Right lobe of liver (tissue), 6 donors: ENCODE data around the gene PDZK1. TPM values are rescaled to one million over a fixed set of nuclear protein-coding genes. Genes with fewer than 3 reads are reported as not detected.
"Not testable (repeated sequence)": the region's sequence is repeated elsewhere in the genome, so short reads cannot be mapped to it uniquely, and the experiment has no call there.

ENCODE experiments used
- ATAC-seq, 4 donors: fragments of 200-7000 bp; cut with Tn5 transposase; one replicate each; pipeline ENCODE4 v1.9.1; 2020; ENCODE audit warnings: mild to moderate bottlenecking in 4 of 4, moderate library complexity in 4 of 4
- DNase-seq, 3 donors: peaks; one replicate each; pipeline ENCODE4 v3.0.0-alpha.2; 2020
- H3K27ac ChIP-seq, 3 donors: fragments of 200-600 bp; one replicate each; pipeline ENCODE4 v1.8.0; 2022
- H3K27me3 ChIP-seq, 2 donors: fragments of 200-600 bp; one replicate each; pipeline ENCODE4 v1.8.0; 2022
- H3K36me3 ChIP-seq, 4 donors: fragments of 200-600 bp; sonication (generic) in 1 of 4; one replicate each; pipeline versions ENCODE4 v1.5.1 to v1.8.0; 2017 to 2022; ENCODE audit warnings: control low read depth in 1 of 4
- H3K4me1 ChIP-seq, 4 donors: fragments of 200-600 bp; sonication (generic) in 1 of 4; one replicate each; pipeline versions ENCODE4 v1.5.1 to v1.8.0; 2017 to 2022; ENCODE audit warnings: control low read depth in 1 of 4
- H3K4me3 ChIP-seq, 3 donors: fragments of 200-600 bp; one replicate each; pipeline ENCODE4 v1.8.0; 2022
- H3K9me3 ChIP-seq, 4 donors: fragments of 200-600 bp; sonication (generic) in 1 of 4; one replicate each; pipeline versions ENCODE4 v1.5.1 to v1.8.0; 2017 to 2022; ENCODE audit warnings: control low read depth in 1 of 4
- CTCF ChIP-seq, 4 donors: fragments of 200-600 bp in 3 of 4; fragments of 450-650 bp in 1 of 4; IDR thresholded peaks; one replicate each; pipeline versions ENCODE4 v1.5.1 to v1.8.0; 2016 to 2022; ENCODE audit warnings: antibody characterized with exemption in 4 of 4, mild to moderate bottlenecking in 2 of 4
- POLR2A ChIP-seq: fragments of 450-650 bp; IDR thresholded peaks from one replicate; pipeline ENCODE4 v1.6.1; 2017; ENCODE audit warnings: antibody characterized with exemption, mild to moderate bottlenecking
- WGBS: methylation state at CpG from one replicate; pipeline ENCODE4 v1.1.6; 2018; ENCODE audit warnings: low coverage, low lambda C conversion rate; ENCODE audit not compliant: insufficient coverage; ENCODE audit errors: missing lambda C conversion rate; 5-methylcytosine and 5-hydroxymethylcytosine counted together
- intact Hi-C, 2 donors: fragments of 100-400 bp; cut with DNase I; formaldehyde crosslinking; loops; one replicate each; pipeline versions ENCODE4 v1.11.2 to v1.14.1; 2022
- total RNA-seq, 6 experiments: library from RNA; depleted of rRNA in 2 of 6; stranded (reverse); fragments of >200 nt in 2 of 6; fragmentation: NEBNext Ultra II Directional in 3 of 6; extraction: Animal tissue kit (Norgen Biotek cat#: 25700) in 3 of 6; gene quantifications; one replicate each; pipeline versions ENCODE4 v1.1.0 to v1.2.4, GENCODE V29; 2016 to 2023
- donor health status: DM: no; HTN: yes; CAD: no.
- donor health status: DM: no; HTN: no; CAD: no.
- donor health status: DM: no; HTN: no; CAD: no.
- donor health status: DM: no; HTN: yes; CAD: no.
- donor health status: DM: no; HTN: yes; CAD: no.

Gene PDZK1
- total RNA-seq, 6 experiments from 2014 or later = 64.8 to 117 (median 79.2) TPM

- peaks cover 0 to 31% (median 13%) of the 10 kb centered on the region in 4 donors for H3K4me1 ChIP-seq
- 70% methylated on average over 2 of the region's 6 CpGs for WGBS
- peak overlapping the region in 1 of 3 donors; percentile 76 for H3K27ac ChIP-seq
- no peak for DNase-seq
- H3K27me3 ChIP-seq = no peaks in the 10 kb centered on the region
- peaks cover 0 to 15% (median 7%) of the 10 kb centered on the region in 4 donors for H3K36me3 ChIP-seq
- no peak for ATAC-seq
- H3K9me3 ChIP-seq = no peaks in the 10 kb centered on the region
- TF ChIP-seq CTCF (IDR thresholded peaks at IDR 0.05) = no peak
- TF ChIP-seq POLR2A = no peak
- intact Hi-C loops = no loop called here
- no peak overlapping the region for H3K4me3 ChIP-seq
Observed at GRCh38 chr1:145689922-145690321, 17.2 kb downstream of the PDZK1 start.

GRCh38 chr1:145688924-145689323 lies 18.2 kb downstream of the PDZK1 start:
- DNase-seq = no peak
- WGBS = no CpG with 5 or more reads among the region's 6 CpGs
- no peak overlapping the region for H3K4me3 ChIP-seq
- TF ChIP-seq POLR2A = no peak
- no peak for TF ChIP-seq CTCF (IDR thresholded peaks at IDR 0.05)
- ATAC-seq = no peak
- peaks cover 0 to 31% (median 13%) of the 10 kb centered on the region in 4 donors for H3K4me1 ChIP-seq
- H3K27me3 ChIP-seq = no peaks in the 10 kb centered on the region
- intact Hi-C loops = no loop called here
- no peaks in the 10 kb centered on the region for H3K9me3 ChIP-seq
- H3K27ac ChIP-seq = no peak overlapping the region
- H3K36me3 ChIP-seq = peaks cover 0 to 15% (median 7%) of the 10 kb centered on the region in 4 donors

GRCh38 chr1:145688328-145688727 lies 18.8 kb downstream of the PDZK1 start:
- Histone ChIP-seq H3K27ac (no peak overlapping the region), H3K4me3 (no peak overlapping the region), H3K4me1 (peaks cover 0 to 31% (median 13%) of the 10 kb centered on the region in 4 donors), H3K36me3 (peaks cover 0 to 15% (median 7%) of the 10 kb centered on the region in 4 donors), H3K9me3 (no peaks in the 10 kb centered on the region), H3K27me3 (no peaks in the 10 kb centered on the region)
- TF ChIP-seq POLR2A = no peak
- TF ChIP-seq CTCF (IDR thresholded peaks at IDR 0.05) = no peak
- intact Hi-C loops = no loop called here
- ATAC-seq (no peak), DNase-seq (no peak)
- 69% methylated on average over 3 of the region's 4 CpGs for WGBS

GRCh38 chr1:145686078-145686477 lies 21.1 kb downstream of the PDZK1 start:
- intact Hi-C loops = not testable (repeated sequence)
- WGBS = no CpG with 5 or more reads among the region's 1 CpG

GRCh38 chr1:145684858-145685257 lies 22.3 kb downstream of the PDZK1 start:
- intact Hi-C loops, H3K27ac ChIP-seq, DNase-seq, H3K4me1 ChIP-seq, ATAC-seq, H3K9me3 ChIP-seq, H3K4me3 ChIP-seq, H3K27me3 ChIP-seq: not testable (repeated sequence)
- H3K36me3 ChIP-seq = peaks cover 0 to 15% (median 7%) of the 10 kb centered on the region in 4 donors
- 94% methylated on average over 2 of the region's 3 CpGs for WGBS

More at GRCh38 chr1:145686078-145686477, 21.1 kb downstream of the PDZK1 start:
- H3K4me3 ChIP-seq, H3K27ac ChIP-seq, H3K9me3 ChIP-seq, ATAC-seq, DNase-seq, H3K27me3 ChIP-seq: not testable (repeated sequence)
- H3K4me1 ChIP-seq = peaks cover 0 to 13% (median 2%) of the 10 kb centered on the region in 4 donors
- peaks cover 0 to 15% (median 7%) of the 10 kb centered on the region in 4 donors for H3K36me3 ChIP-seq

- ATAC-seq = peak; percentile 22 to 62 (median 58)
- DNase-seq, H3K4me3 ChIP-seq, H3K36me3 ChIP-seq, H3K27ac ChIP-seq, H3K4me1 ChIP-seq, intact Hi-C loops, H3K27me3 ChIP-seq, H3K9me3 ChIP-seq: not testable (repeated sequence)
- WGBS = no CpG with 5 or more reads among the region's 1 CpG
Observed at GRCh38 chr1:145673217-145673616, 34.0 kb downstream of the PDZK1 start.

GRCh38 chr1:145670995-145671745 lies 36.0 kb downstream of the PDZK1 start:
- H3K36me3 ChIP-seq, DNase-seq, H3K27me3 ChIP-seq, H3K9me3 ChIP-seq, ATAC-seq, H3K4me1 ChIP-seq, H3K4me3 ChIP-seq, intact Hi-C loops, H3K27ac ChIP-seq: not testable (repeated sequence)
- 100% methylated on average over 2 of the region's 3 CpGs for WGBS

- H3K4me3 ChIP-seq, DNase-seq, intact Hi-C loops, H3K27ac ChIP-seq, ATAC-seq, H3K27me3 ChIP-seq, H3K9me3 ChIP-seq, H3K4me1 ChIP-seq, H3K36me3 ChIP-seq: not testable (repeated sequence)
- 72% methylated on average over 4 of the region's 4 CpGs for WGBS
Observed at GRCh38 chr1:145665015-145665414, 42.2 kb downstream of the PDZK1 start.
